ENCODE measurements around the gene OTOP2. TPM values are rescaled to one million over a fixed set of nuclear protein-coding genes. Genes with fewer than 3 reads are reported as not detected.

The OTOP2 gene
- total and polyA plus RNA-seq, 12 donors = 0.03 to 0.11 TPM; not detected in 10

DNA sequence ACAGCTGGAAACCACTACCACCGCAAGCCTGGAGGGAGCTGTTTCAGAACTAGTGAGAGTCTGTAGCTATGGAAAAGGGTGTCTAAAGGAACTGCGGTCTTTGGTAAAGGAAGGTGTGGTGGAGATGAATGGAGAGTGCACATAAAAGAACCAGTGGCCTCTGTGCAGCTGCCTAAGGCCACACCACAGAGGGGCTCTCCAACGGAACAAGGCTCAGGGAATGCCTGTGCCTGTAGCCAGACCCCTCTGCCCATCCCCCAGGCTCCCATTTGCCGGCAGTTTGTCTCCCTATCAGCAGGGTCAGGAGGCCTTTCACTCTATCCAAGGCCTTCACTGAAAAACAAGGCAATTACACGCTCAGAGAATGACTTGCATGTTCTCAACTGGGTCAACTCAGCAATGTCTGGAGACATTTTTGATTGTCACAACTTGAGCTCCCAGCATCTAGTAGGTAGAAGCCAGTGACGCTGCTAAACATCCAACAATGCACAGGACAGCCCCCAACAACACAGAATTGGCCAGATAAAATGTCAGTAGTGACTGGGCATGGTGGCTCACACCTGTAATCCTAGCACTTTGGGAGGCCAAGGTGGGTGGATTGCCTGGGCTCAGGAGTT is 48.0 kb upstream of the OTOP2 start:
- WGBS, 4 donors = 31 to 59% (median 38%) methylated on average over 5 to 6 of the region's 6 CpGs

DNA sequence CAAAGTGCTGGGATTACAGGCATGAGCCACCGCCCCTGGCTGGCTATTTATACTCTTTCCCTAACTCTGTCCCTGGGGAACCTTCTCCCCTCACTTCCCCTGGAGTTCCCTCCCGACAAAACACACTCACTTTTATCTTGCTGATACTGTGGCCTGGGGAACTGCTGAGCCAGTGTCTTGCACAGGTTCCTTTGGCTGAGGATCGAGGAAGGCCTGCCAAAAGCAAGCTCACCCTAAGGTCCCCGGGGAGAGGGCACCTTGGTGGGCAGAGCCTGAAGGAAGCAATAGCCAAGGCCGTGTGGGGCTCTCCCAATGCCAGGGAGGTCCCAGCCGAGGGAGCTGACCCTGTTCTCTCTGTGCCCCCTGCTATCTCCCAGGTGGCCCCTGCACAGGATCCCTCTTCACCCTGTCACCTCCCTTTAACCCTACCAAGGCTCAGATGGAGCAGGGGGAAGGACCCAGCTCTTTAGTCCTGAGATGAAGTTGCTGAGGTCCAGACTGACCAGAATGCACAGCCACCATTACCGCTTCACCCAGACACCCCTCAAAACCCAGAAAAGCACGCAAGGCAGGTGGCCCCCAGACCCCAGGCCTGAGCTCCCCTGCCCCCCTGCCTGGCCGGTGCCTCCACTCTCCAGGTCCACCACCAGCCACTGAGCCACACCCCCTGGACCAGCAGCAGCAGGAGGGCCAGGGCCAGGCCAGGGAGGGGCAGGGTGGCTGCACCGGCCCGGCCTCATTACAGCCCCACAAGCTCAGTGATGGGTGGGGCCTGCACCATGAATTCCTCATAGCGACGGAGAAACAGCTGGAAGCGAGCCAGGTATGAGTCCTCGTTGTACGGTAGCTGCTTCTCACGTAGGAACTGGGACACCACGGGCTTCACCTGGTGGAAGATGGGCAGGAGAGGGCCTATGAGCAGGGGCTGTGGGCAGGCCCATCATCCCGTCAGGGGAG is 46.2 kb upstream of the OTOP2 start:
- WGBS, 4 donors = 36 to 48% (median 39%) methylated on average over 6 to 19 of the region's 19 CpGs

More for the DNA sequence above, 48.0 kb upstream of the OTOP2 start:
- Histone ChIP-seq H3K27me3 (no peaks in the 10 kb centered on the region), H3K36me3 (replicated peaks in 1 of 2) (no peaks in the 10 kb centered on the region), H3K4me1 (replicated peaks in 1 of 2) (peaks cover 29 to 38% of the 10 kb centered on the region in 2 donors), H3K9me3 (replicated peaks in 1 of 3) (no peaks in the 10 kb centered on the region), H3K4me3 (no peak overlapping the region), H3K27ac (peak overlapping the region; percentile 28 to 94 (median 76))
- peak in 1 of 2 donors; percentile 11 for TF ChIP-seq POLR2A (IDR thresholded peaks at IDR 0.05)
- TF ChIP-seq, protein P1, sequence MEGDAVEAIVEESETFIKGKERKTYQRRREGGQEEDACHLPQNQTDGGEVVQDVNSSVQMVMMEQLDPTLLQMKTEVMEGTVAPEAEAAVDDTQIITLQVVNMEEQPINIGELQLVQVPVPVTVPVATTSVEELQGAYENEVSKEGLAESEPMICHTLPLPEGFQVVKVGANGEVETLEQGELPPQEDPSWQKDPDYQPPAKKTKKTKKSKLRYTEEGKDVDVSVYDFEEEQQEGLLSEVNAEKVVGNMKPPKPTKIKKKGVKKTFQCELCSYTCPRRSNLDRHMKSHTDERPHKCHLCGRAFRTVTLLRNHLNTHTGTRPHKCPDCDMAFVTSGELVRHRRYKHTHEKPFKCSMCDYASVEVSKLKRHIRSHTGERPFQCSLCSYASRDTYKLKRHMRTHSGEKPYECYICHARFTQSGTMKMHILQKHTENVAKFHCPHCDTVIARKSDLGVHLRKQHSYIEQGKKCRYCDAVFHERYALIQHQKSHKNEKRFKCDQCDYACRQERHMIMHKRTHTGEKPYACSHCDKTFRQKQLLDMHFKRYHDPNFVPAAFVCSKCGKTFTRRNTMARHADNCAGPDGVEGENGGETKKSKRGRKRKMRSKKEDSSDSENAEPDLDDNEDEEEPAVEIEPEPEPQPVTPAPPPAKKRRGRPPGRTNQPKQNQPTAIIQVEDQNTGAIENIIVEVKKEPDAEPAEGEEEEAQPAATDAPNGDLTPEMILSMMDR (IDR thresholded peaks at IDR 0.05) = no peak
- peak in 3 of 7 donors; percentile 43 to 61 (median 59) for DNase-seq
- intact Hi-C loops (cut with DNase I) = no loop called here

DNA sequence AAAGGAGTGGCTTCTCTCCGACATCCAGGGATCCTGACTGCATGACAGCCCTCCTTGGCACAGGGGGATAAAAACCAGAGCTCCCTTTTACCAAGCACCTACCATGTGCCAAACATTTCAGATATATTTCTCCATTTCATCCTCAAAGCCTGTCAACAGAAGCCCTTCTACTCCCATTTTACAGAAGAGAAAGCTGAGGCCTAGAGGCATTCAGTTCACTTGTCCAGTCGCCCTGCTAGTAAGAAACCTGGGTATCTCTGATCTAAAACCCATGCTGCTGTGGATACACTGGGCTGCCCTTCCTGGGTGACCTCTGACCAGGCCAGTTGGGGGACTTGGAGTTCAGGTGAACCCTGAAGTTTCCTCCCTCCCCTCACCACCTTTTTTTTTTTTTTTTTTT is 45.4 kb upstream of the OTOP2 start:
- intact Hi-C loops (cut with DNase I) = no loop called here
- no peak for TF ChIP-seq POLR2A (IDR thresholded peaks at IDR 0.05)
- TF ChIP-seq, protein P1 (IDR thresholded peaks at IDR 0.05) = no peak
- no peak overlapping the region for H3K4me3 ChIP-seq
- no peaks in the 10 kb centered on the region for H3K27me3 ChIP-seq
- H3K9me3 ChIP-seq (replicated peaks in 1 of 3) = no peaks in the 10 kb centered on the region
- peak overlapping the region in 1 of 5 donors; percentile 84 for H3K27ac ChIP-seq
- DNase-seq = no peak
- no peaks in the 10 kb centered on the region for H3K36me3 ChIP-seq (replicated peaks in 1 of 2)
- 77 to 88% (median 81%) methylated on average over 2 of the region's 2 CpGs for WGBS, 4 donors
- peaks cover 28 to 29% of the 10 kb centered on the region in 2 donors for H3K4me1 ChIP-seq (replicated peaks in 1 of 2)

More for the DNA sequence above, 46.2 kb upstream of the OTOP2 start:
- H3K4me1 ChIP-seq (replicated peaks in 1 of 2) = peaks cover 28 to 29% of the 10 kb centered on the region in 2 donors
- intact Hi-C loops (cut with DNase I) = no loop called here
- TF ChIP-seq, protein P1 (IDR thresholded peaks at IDR 0.05) = no peak
- TF ChIP-seq POLR2A (IDR thresholded peaks at IDR 0.05) = no peak
- no peak overlapping the region for H3K4me3 ChIP-seq
- H3K9me3 ChIP-seq (replicated peaks in 1 of 3) = no peaks in the 10 kb centered on the region
- H3K27ac ChIP-seq = peak overlapping the region in 4 of 5 donors; percentile 21 to 94 (median 56)
- DNase-seq = peak; percentile 43 to 83 (median 79)
- H3K27me3 ChIP-seq = no peaks in the 10 kb centered on the region
- no peaks in the 10 kb centered on the region for H3K36me3 ChIP-seq (replicated peaks in 1 of 2)

DNA sequence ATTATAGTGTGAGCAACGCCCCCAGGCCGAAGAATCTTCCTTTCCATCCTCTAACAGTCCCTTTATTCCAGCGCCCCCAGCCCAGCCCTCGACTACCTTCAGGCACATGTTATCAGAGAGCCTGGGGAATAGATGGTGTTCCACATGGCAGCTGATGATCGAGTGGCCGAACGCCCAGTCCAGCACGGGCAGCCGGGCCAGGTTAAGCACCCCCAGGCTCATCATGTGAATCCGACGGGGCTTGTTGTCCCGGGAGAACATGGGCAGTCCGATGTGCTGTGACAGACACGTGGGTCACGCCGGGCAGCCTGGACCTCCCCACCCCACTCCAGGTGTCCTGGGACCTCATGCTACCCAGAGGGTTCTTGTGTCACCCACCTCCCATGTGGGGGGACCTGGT is 44.8 kb upstream of the OTOP2 start:
- 90 to 96% (median 92%) methylated on average over 3 to 16 of the region's 16 CpGs for WGBS, 4 donors
- H3K4me3 ChIP-seq = no peak overlapping the region
- H3K9me3 ChIP-seq (replicated peaks in 1 of 3) = no peaks in the 10 kb centered on the region
- peak in 1 of 7 donors; percentile 22 for DNase-seq
- TF ChIP-seq, protein P1 (IDR thresholded peaks at IDR 0.05) = no peak
- TF ChIP-seq POLR2A (IDR thresholded peaks at IDR 0.05) = no peak
- H3K36me3 ChIP-seq (replicated peaks in 1 of 2) = no peaks in the 10 kb centered on the region
- intact Hi-C loops (cut with DNase I) = no loop called here
- peaks cover 23 to 28% of the 10 kb centered on the region in 2 donors for H3K4me1 ChIP-seq (replicated peaks in 1 of 2)
- H3K27me3 ChIP-seq = no peaks in the 10 kb centered on the region
- no peak overlapping the region for H3K27ac ChIP-seq

Measured in adrenal gland (tissue), 12 donors.